Liver (tissue), 9 donors: ENCODE results near the gene FBXO28. TPM values are rescaled to one million over a fixed set of nuclear protein-coding genes. Genes with fewer than 3 reads are reported as not detected.

Experiments used
- DNase-seq: peaks from one replicate; pipeline ENCODE4 v3.0.0-alpha.2; 2017; ENCODE audit warnings: low spot score
- H3K27ac ChIP-seq, 2 donors: one replicate each; pipeline ENCODE4 v1.7.0; 2013; ENCODE audit warnings: inconsistent platforms in 2 of 2, low read length in 2 of 2, control low read depth in 1 of 2, low read depth in 1 of 2, mild to moderate bottlenecking in 1 of 2
- H3K27me3 ChIP-seq, 4 donors: one replicate each; pipeline versions ENCODE4 v1.6.1 to v1.7.0; 2013; ENCODE audit warnings: low read length in 3 of 4, inconsistent platforms in 1 of 4, mild to moderate bottlenecking in 1 of 4, moderate library complexity in 1 of 4; ENCODE audit not compliant: control insufficient read depth in 4 of 4, insufficient read depth in 4 of 4
- H3K36me3 ChIP-seq, 4 donors: one replicate each; pipeline versions ENCODE4 v1.6.1 to v1.7.0; 2013; ENCODE audit warnings: low read length in 3 of 4, mild to moderate bottlenecking in 3 of 4, low read depth in 1 of 4, moderate library complexity in 1 of 4; ENCODE audit not compliant: control insufficient read depth in 4 of 4, insufficient read depth in 3 of 4
- H3K4me1 ChIP-seq, 4 donors: one replicate each; pipeline versions ENCODE4 v1.6.1 to v1.7.0; 2013; ENCODE audit warnings: low read length in 3 of 4, mild to moderate bottlenecking in 3 of 4, moderate library complexity in 1 of 4; ENCODE audit not compliant: control insufficient read depth in 4 of 4, insufficient read depth in 4 of 4
- H3K4me3 ChIP-seq, 3 donors: one replicate each; pipeline versions ENCODE4 v1.6.1 to v1.7.0; 2013; ENCODE audit warnings: low read length in 3 of 3, control low read depth in 1 of 3, low read depth in 1 of 3, mild to moderate bottlenecking in 1 of 3
- H3K9ac ChIP-seq, 2 donors: one replicate each; pipeline ENCODE4 v1.7.0; 2013; ENCODE audit warnings: low read length in 2 of 2, mild to moderate bottlenecking in 2 of 2, moderate library complexity in 2 of 2, control low read depth in 1 of 2, low read depth in 1 of 2
- H3K9me3 ChIP-seq, 4 donors: one replicate each; pipeline versions ENCODE4 v1.6.1 to v1.7.0; 2013; ENCODE audit warnings: low read length in 3 of 4; ENCODE audit not compliant: control insufficient read depth in 4 of 4
- EGR1 ChIP-seq, 2 donors: IDR thresholded peaks; 2 replicates each; pipeline ENCODE4 v1.6.1; 2016 to 2018; ENCODE audit warnings: antibody characterized with exemption in 2 of 2, low read depth in 2 of 2
- FOXA1 ChIP-seq: IDR thresholded peaks from 2 replicates; pipeline ENCODE4 v1.6.1; 2016; ENCODE audit warnings: antibody characterized with exemption
- FOXA2 ChIP-seq: IDR thresholded peaks from 2 replicates; pipeline ENCODE4 v1.6.1; 2016; ENCODE audit warnings: antibody characterized with exemption
- GABPA ChIP-seq, 2 donors: IDR thresholded peaks in 1 of 2; conservative IDR thresholded peaks in 1 of 2; 2 replicates each; pipeline ENCODE4 v1.6.1; 2016; ENCODE audit warnings: antibody characterized with exemption in 2 of 2, mild to moderate bottlenecking in 1 of 2, moderate library complexity in 1 of 2
- HNF4A ChIP-seq, 2 donors: conservative IDR thresholded peaks; 2 replicates each; pipeline ENCODE4 v1.6.1; 2016; ENCODE audit warnings: antibody characterized with exemption in 2 of 2, mild to moderate bottlenecking in 2 of 2
- JUND ChIP-seq, 2 donors: IDR thresholded peaks; 2 replicates each; pipeline ENCODE4 v1.6.1; 2016; ENCODE audit warnings: antibody characterized with exemption in 2 of 2
- NR2F2 ChIP-seq: IDR thresholded peaks from 2 replicates; pipeline ENCODE4 v1.6.1; 2016; ENCODE audit warnings: antibody characterized with exemption
- RAD21 ChIP-seq, 2 donors: IDR thresholded peaks; 2 replicates each; pipeline ENCODE4 v1.6.1; 2016; ENCODE audit warnings: antibody characterized with exemption in 2 of 2, mild to moderate bottlenecking in 2 of 2
- SP1 ChIP-seq: IDR thresholded peaks from 2 replicates; pipeline ENCODE4 v1.6.1; 2018; ENCODE audit warnings: antibody characterized with exemption, mild to moderate bottlenecking
- TAF1 ChIP-seq: conservative IDR thresholded peaks from 2 replicates; pipeline ENCODE4 v1.6.1; 2016; ENCODE audit warnings: antibody characterized with exemption, mild to moderate bottlenecking
- YY1 ChIP-seq: IDR thresholded peaks from 2 replicates; pipeline ENCODE4 v1.6.1; 2016; ENCODE audit warnings: antibody characterized with exemption, mild to moderate bottlenecking
- WGBS: extraction: QIAGEN DNeasy Blood & Tissue Kit; methylation state at CpG from one replicate; pipeline ENCODE4 v1.1.7; 2013; 5-methylcytosine and 5-hydroxymethylcytosine counted together
- polyA plus RNA-seq, 2 donors: library from polyadenylated mRNA; stranded (reverse) in 1 of 2; unstranded in 1 of 2; fragments of 200-250 nt in 1 of 2; fragments of >200 nt in 1 of 2; fragmentation: Nextera tagmentation in 1 of 2; extraction: Ambion mirVana in 1 of 2; gene quantifications; one replicate each; pipeline versions ENCODE4 v1.2.1 to v1.2.3, GENCODE V29; 2013 to 2015
- total RNA-seq, 2 donors: library from RNA; depleted of rRNA; stranded (reverse); fragments of >200 nt; gene quantifications; one replicate each; pipeline ENCODE4 v1.2.3, GENCODE V29; 2014
- TF ChIP-seq, protein P1 (sequence below): IDR thresholded peaks from 2 replicates; pipeline ENCODE4 v1.6.1; 2016; ENCODE audit warnings: antibody characterized with exemption
- TF ChIP-seq, protein P2 (sequence below): IDR thresholded peaks from 2 replicates; pipeline ENCODE4 v1.6.1; 2016; ENCODE audit warnings: antibody characterized with exemption
- TF ChIP-seq, protein P3 (sequence below): IDR thresholded peaks from 2 replicates; pipeline ENCODE4 v1.6.1; 2016; ENCODE audit warnings: antibody characterized with exemption, mild to moderate bottlenecking
- TF ChIP-seq, protein P4 (sequence below): fragments of 150-350 bp; IDR thresholded peaks from 2 replicates; pipeline ENCODE4 v1.5.1; 2017; ENCODE audit warnings: improper control_type of control experiment, low read depth, low read length; ENCODE audit not compliant: missing input control
- TF ChIP-seq, protein P5 (sequence below): IDR thresholded peaks from 2 replicates; pipeline ENCODE4 v1.6.1; 2016; ENCODE audit warnings: antibody characterized with exemption
- donor health status: healthy.
- donor health status: healthy.
- donor health status: healthy.
- donor health status: healthy.
- donor health status: healthy.

Gene FBXO28
- total and polyA plus RNA-seq, 4 donors = 6.7 to 23.1 (median 13.1) TPM

DNA sequence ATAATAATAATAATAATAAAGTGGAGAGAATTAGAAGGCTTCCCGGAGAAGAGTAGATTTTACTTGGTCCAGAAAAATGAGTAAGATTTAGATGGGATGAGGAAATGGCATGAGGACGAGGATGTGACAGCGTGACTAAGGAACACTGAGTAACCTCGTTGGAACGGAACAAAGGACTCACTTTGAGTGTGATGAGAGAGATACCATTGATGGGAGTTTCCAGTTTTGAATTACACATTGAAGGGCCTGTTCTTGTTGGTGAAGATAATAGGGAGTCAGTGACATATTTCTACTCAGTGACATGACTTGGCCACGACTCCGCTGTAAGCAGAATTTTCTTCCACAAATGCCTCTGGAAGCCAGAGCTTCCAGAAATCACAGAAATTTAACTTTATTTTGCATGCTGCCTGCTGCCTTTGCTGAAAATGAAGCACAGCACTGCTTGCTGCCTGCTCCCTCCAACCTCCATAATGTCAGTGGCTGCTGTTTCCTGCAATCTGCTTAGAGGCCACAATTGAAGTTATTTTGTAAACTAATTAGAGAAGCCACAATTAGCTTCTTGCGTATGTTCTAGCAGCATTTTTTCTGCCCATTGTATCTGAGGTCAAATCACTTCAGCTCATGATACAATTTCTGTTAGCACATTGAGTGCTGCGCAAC, 33.7 kb upstream of the FBXO28 start:
- Histone ChIP-seq H3K27ac (no peak overlapping the region), H3K27me3 (no peaks in the 10 kb centered on the region), H3K4me1 (no peaks in the 10 kb centered on the region), H3K36me3 (no peaks in the 10 kb centered on the region), H3K4me3 (no peak overlapping the region), H3K9me3 (no peaks in the 10 kb centered on the region), H3K9ac (no peak overlapping the region)
- DNase-seq = no peak
- TF ChIP-seq YY1 (no peak), TAF1 (no peak), FOXA1 (no peak), HNF4A (conservative IDR thresholded peaks at IDR 0.05) (no peak), EGR1 (IDR thresholded peaks at IDR 0.05; ENCODE audit: low read depth in 2 of 2) (no peak), NR2F2 (no peak), RAD21 (IDR thresholded peaks at IDR 0.05) (no peak), FOXA2 (no peak), SP1 (no peak), JUND (IDR thresholded peaks at IDR 0.05) (no peak)
- TF ChIP-seq, protein P1, sequence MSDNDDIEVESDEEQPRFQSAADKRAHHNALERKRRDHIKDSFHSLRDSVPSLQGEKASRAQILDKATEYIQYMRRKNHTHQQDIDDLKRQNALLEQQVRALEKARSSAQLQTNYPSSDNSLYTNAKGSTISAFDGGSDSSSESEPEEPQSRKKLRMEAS = no peak
- TF ChIP-seq, protein P2, sequence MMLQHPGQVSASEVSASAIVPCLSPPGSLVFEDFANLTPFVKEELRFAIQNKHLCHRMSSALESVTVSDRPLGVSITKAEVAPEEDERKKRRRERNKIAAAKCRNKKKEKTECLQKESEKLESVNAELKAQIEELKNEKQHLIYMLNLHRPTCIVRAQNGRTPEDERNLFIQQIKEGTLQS = no peak
- TF ChIP-seq, protein P3, sequence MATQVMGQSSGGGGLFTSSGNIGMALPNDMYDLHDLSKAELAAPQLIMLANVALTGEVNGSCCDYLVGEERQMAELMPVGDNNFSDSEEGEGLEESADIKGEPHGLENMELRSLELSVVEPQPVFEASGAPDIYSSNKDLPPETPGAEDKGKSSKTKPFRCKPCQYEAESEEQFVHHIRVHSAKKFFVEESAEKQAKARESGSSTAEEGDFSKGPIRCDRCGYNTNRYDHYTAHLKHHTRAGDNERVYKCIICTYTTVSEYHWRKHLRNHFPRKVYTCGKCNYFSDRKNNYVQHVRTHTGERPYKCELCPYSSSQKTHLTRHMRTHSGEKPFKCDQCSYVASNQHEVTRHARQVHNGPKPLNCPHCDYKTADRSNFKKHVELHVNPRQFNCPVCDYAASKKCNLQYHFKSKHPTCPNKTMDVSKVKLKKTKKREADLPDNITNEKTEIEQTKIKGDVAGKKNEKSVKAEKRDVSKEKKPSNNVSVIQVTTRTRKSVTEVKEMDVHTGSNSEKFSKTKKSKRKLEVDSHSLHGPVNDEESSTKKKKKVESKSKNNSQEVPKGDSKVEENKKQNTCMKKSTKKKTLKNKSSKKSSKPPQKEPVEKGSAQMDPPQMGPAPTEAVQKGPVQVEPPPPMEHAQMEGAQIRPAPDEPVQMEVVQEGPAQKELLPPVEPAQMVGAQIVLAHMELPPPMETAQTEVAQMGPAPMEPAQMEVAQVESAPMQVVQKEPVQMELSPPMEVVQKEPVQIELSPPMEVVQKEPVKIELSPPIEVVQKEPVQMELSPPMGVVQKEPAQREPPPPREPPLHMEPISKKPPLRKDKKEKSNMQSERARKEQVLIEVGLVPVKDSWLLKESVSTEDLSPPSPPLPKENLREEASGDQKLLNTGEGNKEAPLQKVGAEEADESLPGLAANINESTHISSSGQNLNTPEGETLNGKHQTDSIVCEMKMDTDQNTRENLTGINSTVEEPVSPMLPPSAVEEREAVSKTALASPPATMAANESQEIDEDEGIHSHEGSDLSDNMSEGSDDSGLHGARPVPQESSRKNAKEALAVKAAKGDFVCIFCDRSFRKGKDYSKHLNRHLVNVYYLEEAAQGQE = no peak
- TF ChIP-seq, protein P4, sequence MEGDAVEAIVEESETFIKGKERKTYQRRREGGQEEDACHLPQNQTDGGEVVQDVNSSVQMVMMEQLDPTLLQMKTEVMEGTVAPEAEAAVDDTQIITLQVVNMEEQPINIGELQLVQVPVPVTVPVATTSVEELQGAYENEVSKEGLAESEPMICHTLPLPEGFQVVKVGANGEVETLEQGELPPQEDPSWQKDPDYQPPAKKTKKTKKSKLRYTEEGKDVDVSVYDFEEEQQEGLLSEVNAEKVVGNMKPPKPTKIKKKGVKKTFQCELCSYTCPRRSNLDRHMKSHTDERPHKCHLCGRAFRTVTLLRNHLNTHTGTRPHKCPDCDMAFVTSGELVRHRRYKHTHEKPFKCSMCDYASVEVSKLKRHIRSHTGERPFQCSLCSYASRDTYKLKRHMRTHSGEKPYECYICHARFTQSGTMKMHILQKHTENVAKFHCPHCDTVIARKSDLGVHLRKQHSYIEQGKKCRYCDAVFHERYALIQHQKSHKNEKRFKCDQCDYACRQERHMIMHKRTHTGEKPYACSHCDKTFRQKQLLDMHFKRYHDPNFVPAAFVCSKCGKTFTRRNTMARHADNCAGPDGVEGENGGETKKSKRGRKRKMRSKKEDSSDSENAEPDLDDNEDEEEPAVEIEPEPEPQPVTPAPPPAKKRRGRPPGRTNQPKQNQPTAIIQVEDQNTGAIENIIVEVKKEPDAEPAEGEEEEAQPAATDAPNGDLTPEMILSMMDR = no peak
- TF ChIP-seq, protein P5, sequence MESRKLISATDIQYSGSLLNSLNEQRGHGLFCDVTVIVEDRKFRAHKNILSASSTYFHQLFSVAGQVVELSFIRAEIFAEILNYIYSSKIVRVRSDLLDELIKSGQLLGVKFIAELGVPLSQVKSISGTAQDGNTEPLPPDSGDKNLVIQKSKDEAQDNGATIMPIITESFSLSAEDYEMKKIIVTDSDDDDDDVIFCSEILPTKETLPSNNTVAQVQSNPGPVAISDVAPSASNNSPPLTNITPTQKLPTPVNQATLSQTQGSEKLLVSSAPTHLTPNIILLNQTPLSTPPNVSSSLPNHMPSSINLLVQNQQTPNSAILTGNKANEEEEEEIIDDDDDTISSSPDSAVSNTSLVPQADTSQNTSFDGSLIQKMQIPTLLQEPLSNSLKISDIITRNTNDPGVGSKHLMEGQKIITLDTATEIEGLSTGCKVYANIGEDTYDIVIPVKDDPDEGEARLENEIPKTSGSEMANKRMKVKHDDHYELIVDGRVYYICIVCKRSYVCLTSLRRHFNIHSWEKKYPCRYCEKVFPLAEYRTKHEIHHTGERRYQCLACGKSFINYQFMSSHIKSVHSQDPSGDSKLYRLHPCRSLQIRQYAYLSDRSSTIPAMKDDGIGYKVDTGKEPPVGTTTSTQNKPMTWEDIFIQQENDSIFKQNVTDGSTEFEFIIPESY = no peak
- 74% methylated on average over 9 of the region's 9 CpGs for WGBS

DNA sequence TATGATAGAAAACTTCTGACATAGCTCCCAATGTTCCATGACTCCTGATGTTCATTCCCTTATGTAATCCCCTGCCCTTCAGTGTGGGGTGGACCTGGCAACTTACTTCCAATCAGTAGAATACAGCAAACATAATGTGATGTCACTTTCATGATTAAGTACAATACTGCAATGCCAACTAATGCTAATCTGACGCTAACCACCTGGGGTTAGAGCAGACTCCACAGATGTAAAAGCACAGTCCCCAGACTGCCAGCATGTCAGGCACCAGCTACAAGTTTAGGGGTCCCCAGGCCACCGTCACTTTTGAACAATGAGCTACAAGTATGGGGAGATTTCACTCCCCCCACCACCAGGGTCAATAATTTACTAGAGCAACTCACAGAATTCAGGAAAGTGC, 32.3 kb upstream of the FBXO28 start:
- H3K4me1 ChIP-seq = no peaks in the 10 kb centered on the region
- no peaks in the 10 kb centered on the region for H3K9me3 ChIP-seq
- DNase-seq = no peak
- 89% methylated on average over 2 of the region's 2 CpGs for WGBS
- no peaks in the 10 kb centered on the region for H3K27me3 ChIP-seq
- no peak overlapping the region for H3K4me3 ChIP-seq
- TF ChIP-seq SP1 = no peak
- no peak for TF ChIP-seq GABPA (IDR thresholded peaks at IDR 0.05 in 1 of 2, conservative IDR thresholded peaks at IDR 0.05 in 1 of 2)
- TF ChIP-seq, protein P4 = no peak
- TF ChIP-seq FOXA2 = no peak
- no peak for TF ChIP-seq HNF4A (conservative IDR thresholded peaks at IDR 0.05)
- no peak overlapping the region for H3K9ac ChIP-seq
- no peak overlapping the region for H3K27ac ChIP-seq
- H3K36me3 ChIP-seq = no peaks in the 10 kb centered on the region
